Osteocyte (in vitro differentiated cells): ENCODE data around the gene ITGB6. TPM values are rescaled to one million over a fixed set of nuclear protein-coding genes. Genes with fewer than 3 reads are reported as not detected.
"Not testable (repeated sequence)": the region's sequence is repeated elsewhere in the genome, so short reads cannot be mapped to it uniquely, and the experiment has no call there.

Source experiments
- DNase-seq: peaks from one replicate; pipeline ENCODE4 v3.0.0; 2021; ENCODE audit warnings: mixed read lengths; ENCODE audit not compliant: unreplicated experiment; ENCODE audit errors: extremely low spot score
- H3K27ac Mint-ChIP-seq: one replicate; pipeline ENCODE4 v1.8.0; 2021; ENCODE audit warnings: mild to moderate bottlenecking, mixed read lengths; ENCODE audit not compliant: unreplicated experiment
- H3K27me3 Mint-ChIP-seq: one replicate; pipeline ENCODE4 v1.8.0; 2021; ENCODE audit warnings: mixed read lengths; ENCODE audit not compliant: unreplicated experiment
- H3K36me3 Mint-ChIP-seq: one replicate; pipeline ENCODE4 v1.8.0; 2021; ENCODE audit warnings: mixed read lengths; ENCODE audit not compliant: unreplicated experiment
- H3K4me1 Mint-ChIP-seq: one replicate; pipeline ENCODE4 v1.8.0; 2021; ENCODE audit warnings: mixed read lengths; ENCODE audit not compliant: unreplicated experiment
- H3K4me3 Mint-ChIP-seq: one replicate; pipeline ENCODE4 v1.8.0; 2021; ENCODE audit warnings: mild to moderate bottlenecking, moderate library complexity, mixed read lengths; ENCODE audit not compliant: unreplicated experiment
- H3K9me3 Mint-ChIP-seq: one replicate; pipeline ENCODE4 v1.8.0; 2021; ENCODE audit warnings: mixed read lengths; ENCODE audit not compliant: unreplicated experiment
- total RNA-seq: library from RNA; stranded (reverse); gene quantifications from 2 replicates; pipeline ENCODE4 v1.2.1, GENCODE V29; 2021
- TF ChIP-seq, protein P1 (sequence below): fragments of 200-600 bp; sonication (generic); IDR thresholded peaks from 2 replicates; pipeline ENCODE4 v1.5.0; 2021; ENCODE audit warnings: antibody characterized with exemption, mild to moderate bottlenecking, moderate library complexity

The ITGB6 gene
- total RNA-seq, 1 donor from 2014 or later = 0.13 TPM

- Mint-ChIP-seq H3K4me1 (peaks cover 6% of the 10 kb centered on the region), H3K36me3 (no peaks in the 10 kb centered on the region), H3K9me3 (no peaks in the 10 kb centered on the region), H3K27me3 (no peaks in the 10 kb centered on the region), H3K4me3 (no peak overlapping the region), H3K27ac (no peak overlapping the region)
- no peak for DNase-seq
- TF ChIP-seq, protein P1, sequence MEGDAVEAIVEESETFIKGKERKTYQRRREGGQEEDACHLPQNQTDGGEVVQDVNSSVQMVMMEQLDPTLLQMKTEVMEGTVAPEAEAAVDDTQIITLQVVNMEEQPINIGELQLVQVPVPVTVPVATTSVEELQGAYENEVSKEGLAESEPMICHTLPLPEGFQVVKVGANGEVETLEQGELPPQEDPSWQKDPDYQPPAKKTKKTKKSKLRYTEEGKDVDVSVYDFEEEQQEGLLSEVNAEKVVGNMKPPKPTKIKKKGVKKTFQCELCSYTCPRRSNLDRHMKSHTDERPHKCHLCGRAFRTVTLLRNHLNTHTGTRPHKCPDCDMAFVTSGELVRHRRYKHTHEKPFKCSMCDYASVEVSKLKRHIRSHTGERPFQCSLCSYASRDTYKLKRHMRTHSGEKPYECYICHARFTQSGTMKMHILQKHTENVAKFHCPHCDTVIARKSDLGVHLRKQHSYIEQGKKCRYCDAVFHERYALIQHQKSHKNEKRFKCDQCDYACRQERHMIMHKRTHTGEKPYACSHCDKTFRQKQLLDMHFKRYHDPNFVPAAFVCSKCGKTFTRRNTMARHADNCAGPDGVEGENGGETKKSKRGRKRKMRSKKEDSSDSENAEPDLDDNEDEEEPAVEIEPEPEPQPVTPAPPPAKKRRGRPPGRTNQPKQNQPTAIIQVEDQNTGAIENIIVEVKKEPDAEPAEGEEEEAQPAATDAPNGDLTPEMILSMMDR = no peak
Observed at GRCh38 chr2:160126315-160126714, 73.8 kb downstream of the ITGB6 start.

- H3K4me3 Mint-ChIP-seq = no peak overlapping the region
- no peaks in the 10 kb centered on the region for H3K9me3 Mint-ChIP-seq
- no peaks in the 10 kb centered on the region for H3K27me3 Mint-ChIP-seq
- H3K36me3 Mint-ChIP-seq = no peaks in the 10 kb centered on the region
- DNase-seq = no peak
- H3K27ac Mint-ChIP-seq = no peak overlapping the region
- TF ChIP-seq, protein P1 = no peak
- H3K4me1 Mint-ChIP-seq = peaks cover 6% of the 10 kb centered on the region
Observed at GRCh38 chr2:160125828-160126227, 74.2 kb downstream of the ITGB6 start.

DNA sequence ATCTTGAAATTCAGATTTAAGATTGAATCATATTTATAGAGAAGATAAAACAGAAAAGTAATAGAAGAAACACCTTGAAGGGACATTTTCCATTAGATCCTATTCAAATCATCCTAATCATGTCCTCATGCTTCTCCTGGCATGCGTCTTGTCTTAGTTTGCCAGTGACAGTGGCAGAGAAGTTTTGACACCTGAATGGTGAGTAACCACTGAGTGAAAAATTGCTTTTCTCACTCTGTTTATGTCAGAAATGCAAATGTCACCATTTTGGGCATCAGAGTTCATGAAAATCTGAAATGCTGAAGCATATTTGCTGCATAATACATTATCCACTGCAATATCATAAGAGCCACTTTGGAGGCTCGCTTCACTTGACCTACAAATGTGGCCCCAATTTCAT, 74.7 kb downstream of the ITGB6 start:
- Mint-ChIP-seq H3K9me3 (no peaks in the 10 kb centered on the region), H3K27ac (no peak overlapping the region)
- TF ChIP-seq, protein P1 = no peak

GRCh38 chr2:160124571-160124970, 75.5 kb downstream of the ITGB6 start:
- no peaks in the 10 kb centered on the region for H3K36me3 Mint-ChIP-seq
- no peaks in the 10 kb centered on the region for H3K9me3 Mint-ChIP-seq
- no peaks in the 10 kb centered on the region for H3K27me3 Mint-ChIP-seq
- H3K4me3 Mint-ChIP-seq = no peak overlapping the region
- peaks cover 6% of the 10 kb centered on the region for H3K4me1 Mint-ChIP-seq
- no peak overlapping the region for H3K27ac Mint-ChIP-seq
- TF ChIP-seq, protein P1 = no peak
- DNase-seq = no peak

More for the DNA sequence above, 74.7 kb downstream of the ITGB6 start:
- no peaks in the 10 kb centered on the region for H3K27me3 Mint-ChIP-seq
- no peaks in the 10 kb centered on the region for H3K36me3 Mint-ChIP-seq
- no peak overlapping the region for H3K4me3 Mint-ChIP-seq
- no peak for DNase-seq
- peaks cover 6% of the 10 kb centered on the region for H3K4me1 Mint-ChIP-seq

GRCh38 chr2:160114721-160115120, 85.4 kb downstream of the ITGB6 start:
- H3K27me3 Mint-ChIP-seq, H3K9me3 Mint-ChIP-seq, H3K36me3 Mint-ChIP-seq: not testable (repeated sequence)

DNA sequence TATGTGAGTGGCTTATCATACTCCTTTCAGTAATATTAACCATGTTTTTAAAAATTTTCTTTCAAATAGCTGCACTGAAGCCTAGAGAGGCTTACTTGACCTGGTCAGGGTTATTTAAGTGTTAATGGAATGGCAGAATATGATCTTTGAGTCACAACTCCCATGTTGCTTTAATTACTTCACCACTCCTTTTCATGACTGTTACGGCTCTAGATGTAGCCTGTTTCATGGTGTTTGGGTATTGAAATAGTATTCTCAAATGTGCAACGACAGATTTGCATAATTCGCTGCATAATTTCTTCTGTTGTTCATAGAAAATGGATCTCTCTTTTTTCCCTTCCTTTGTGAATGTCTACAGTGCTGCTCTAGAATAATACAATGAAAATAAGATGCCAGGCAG, 86.1 kb downstream of the ITGB6 start:
- Mint-ChIP-seq H3K36me3 (peaks cover 2% of the 10 kb centered on the region), H3K27me3 (no peaks in the 10 kb centered on the region), H3K27ac (no peak overlapping the region), H3K4me1 (peaks cover 20% of the 10 kb centered on the region), H3K4me3 (no peak overlapping the region), H3K9me3 (peaks cover 3% of the 10 kb centered on the region)
- no peak for DNase-seq
- TF ChIP-seq, protein P1 = no peak

More at GRCh38 chr2:160114721-160115120, 85.4 kb downstream of the ITGB6 start:
- H3K27ac Mint-ChIP-seq, H3K4me3 Mint-ChIP-seq, DNase-seq: not testable (repeated sequence)
- H3K4me1 Mint-ChIP-seq = peaks cover 20% of the 10 kb centered on the region
